Karpas-422 (cell line): ENCODE results near the gene SLC1A3. TPM values are rescaled to one million over a fixed set of nuclear protein-coding genes. Genes with fewer than 3 reads are reported as not detected.
A peak's percentile ranks its signal among the peaks of the same experiment; 100 is the strongest.

ENCODE experiments used
- DNase-seq: peaks from one replicate; pipeline ENCODE4 v3.0.0-alpha.2; 2015
- H2AFZ ChIP-seq: fragments of 200-600 bp; sonication (generic); 2 replicates; pipeline ENCODE4 v1.6.1; 2014; ENCODE audit warnings: antibody characterized with exemption, low read length, mixed read lengths
- H3K27ac ChIP-seq: fragments of 200-600 bp; sonication (generic); 2 replicates; pipeline ENCODE4 v1.5.1; 2014; ENCODE audit warnings: mild to moderate bottlenecking, low read length, moderate library complexity
- H3K27me3 ChIP-seq: fragments of 200-600 bp; sonication (generic); 2 replicates; pipeline ENCODE4 v1.6.1; 2014; ENCODE audit warnings: low read length, mixed read lengths
- H3K36me3 ChIP-seq: fragments of 200-600 bp; sonication (generic); 2 replicates; pipeline ENCODE4 v1.6.1; 2014; ENCODE audit warnings: low read length, mixed read lengths; ENCODE audit not compliant: insufficient read depth
- H3K4me1 ChIP-seq: fragments of 200-600 bp; sonication (generic); 2 replicates; pipeline ENCODE4 v1.6.1; 2014; ENCODE audit warnings: mild to moderate bottlenecking, low read length, mixed read lengths
- H3K4me2 ChIP-seq: fragments of 200-600 bp; sonication (generic); 2 replicates; pipeline ENCODE4 v1.6.1; 2014; ENCODE audit warnings: low read length, low read depth, mild to moderate bottlenecking; ENCODE audit not compliant: poor library complexity, severe bottlenecking
- H3K4me3 ChIP-seq: fragments of 200-600 bp; sonication (generic); 2 replicates; pipeline ENCODE4 v1.5.1; 2014; ENCODE audit warnings: mild to moderate bottlenecking, antibody characterized with exemption, low read length, mixed read lengths
- H3K79me2 ChIP-seq: fragments of 200-600 bp; sonication (generic); 2 replicates; pipeline ENCODE4 v1.6.1; 2014; ENCODE audit warnings: mild to moderate bottlenecking, low read length, mixed read lengths
- H3K9ac ChIP-seq: fragments of 200-600 bp; sonication (generic); 2 replicates; pipeline ENCODE4 v1.6.0; 2014; ENCODE audit warnings: low read length
- H3K9me2 ChIP-seq: fragments of 200-600 bp; sonication (generic), shearing (Covaris generic); replicated peaks from 2 replicates; pipeline ENCODE4 v1.6.0; 2014; ENCODE audit warnings: mild to moderate bottlenecking, low read length, moderate library complexity; ENCODE audit not compliant: insufficient read depth
- H3K9me3 ChIP-seq: fragments of 300-700, 200-600 bp; sonication (generic); 2 replicates; pipeline ENCODE4 v1.6.1; 2014; ENCODE audit warnings: low read length, mixed read lengths
- H4K20me1 ChIP-seq: fragments of 200-600 bp; sonication (generic); 2 replicates; pipeline ENCODE4 v1.6.1; 2014; ENCODE audit warnings: mild to moderate bottlenecking, antibody characterized with exemption, low read length, low read depth; ENCODE audit not compliant: insufficient read depth
- total RNA-seq: library from RNA; depleted of rRNA; stranded (reverse); fragments of >200 nt; shearing (Covaris generic); gene quantifications from 2 replicates; pipeline ENCODE4 v1.2.3, GENCODE V29; 2014; ENCODE audit warnings: low replicate concordance

SLC1A3 gene
- total RNA-seq, 1 experiment from 2014 or later, result not detected

DNA sequence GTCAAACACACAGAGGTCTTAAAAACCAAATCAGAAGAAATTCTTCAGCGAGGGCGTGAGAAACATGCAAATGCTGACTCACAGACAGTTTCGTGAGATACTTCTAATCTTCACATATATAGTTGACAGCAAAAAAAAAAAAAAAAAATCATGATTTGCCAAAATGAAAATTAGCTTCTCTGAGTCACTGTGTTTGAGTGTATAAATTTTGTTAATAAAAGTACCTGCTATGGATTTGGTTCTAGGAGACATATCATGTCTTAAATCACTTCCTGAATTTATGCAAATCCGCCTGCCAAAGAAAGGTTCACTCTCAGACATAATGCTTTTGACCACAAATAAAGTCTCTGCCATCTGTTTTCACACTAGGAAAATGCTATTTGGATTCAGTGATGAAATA is 114.3 kb downstream of the SLC1A3 start:
- DNase-seq, result peak; percentile 75
- Histone ChIP-seq H3K9me3 (no peaks in the 10 kb centered on the region), H2AFZ (no peak overlapping the region), H3K79me2 (peaks cover 45% of the 10 kb centered on the region), H3K9me2 (no peaks in the 10 kb centered on the region), H3K4me1 (peaks cover 53% of the 10 kb centered on the region), H3K27me3 (no peaks in the 10 kb centered on the region), H3K4me2 (peak overlapping the region; percentile 43), H3K9ac (no peak overlapping the region), H3K4me3 (peak overlapping the region; percentile 32; the same call in 1 of the 2 replicates), H3K27ac (peak overlapping the region; percentile 46; the same call in 1 of the 2 replicates), H3K36me3 (0 out of 2 replicates have a peak, but pooled peaks cover 3% of the 10 kb centered on the region), H4K20me1 (peaks cover 2% of the 10 kb centered on the region; the same call in 1 of the 2 replicates)

GRCh38 chr5:36721664-36722235 is 115.3 kb downstream of the SLC1A3 start:
- Histone ChIP-seq H4K20me1 (peaks cover 2% of the 10 kb centered on the region; the same call in 1 of the 2 replicates), H3K27me3 (no peaks in the 10 kb centered on the region), H3K9me2 (no peaks in the 10 kb centered on the region), H2AFZ (no peak overlapping the region), H3K9ac (no peak overlapping the region), H3K4me2 (peak overlapping the region; percentile 43), H3K27ac (peak overlapping the region; percentile 46; the same call in 1 of the 2 replicates), H3K4me3 (no peak overlapping the region), H3K9me3 (no peaks in the 10 kb centered on the region), H3K4me1 (peaks cover 54% of the 10 kb centered on the region), H3K79me2 (peaks cover 38% of the 10 kb centered on the region), H3K36me3 (0 out of 2 replicates have a peak, but pooled peaks cover 3% of the 10 kb centered on the region)
- DNase-seq, result no peak

DNA sequence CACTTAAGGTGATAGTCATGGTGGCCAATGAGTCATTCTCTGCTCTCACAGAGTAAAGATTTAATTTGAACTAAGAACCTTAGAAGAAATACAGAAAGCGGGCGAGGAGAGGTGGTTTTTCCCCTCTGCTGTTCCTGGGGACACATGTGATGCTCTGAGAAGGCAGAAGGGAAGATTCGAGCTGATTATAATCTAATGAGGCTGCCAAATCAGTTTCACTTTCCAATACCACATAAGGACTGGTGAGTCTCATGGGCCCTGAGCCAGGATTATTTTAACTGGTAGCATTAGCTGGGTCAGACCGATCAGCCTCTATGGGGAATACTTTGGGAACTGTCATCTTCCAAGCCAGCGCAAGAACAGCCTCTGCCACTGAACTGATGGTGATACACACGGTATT is 116.5 kb downstream of the SLC1A3 start:
- DNase-seq, result no peak
- H3K4me1 ChIP-seq, result peaks cover 54% of the 10 kb centered on the region
- H3K9me2 ChIP-seq, result no peaks in the 10 kb centered on the region
- H3K27ac ChIP-seq, result no peak overlapping the region
- peaks cover 2% of the 10 kb centered on the region; the same call in 1 of the 2 replicates for H4K20me1 ChIP-seq
- 0 out of 2 replicates have a peak, but pooled peaks cover 3% of the 10 kb centered on the region for H3K36me3 ChIP-seq
- no peaks in the 10 kb centered on the region for H3K27me3 ChIP-seq
- H3K79me2 ChIP-seq, result peaks cover 32% of the 10 kb centered on the region
- H2AFZ ChIP-seq, result no peak overlapping the region
- no peaks in the 10 kb centered on the region for H3K9me3 ChIP-seq
- H3K4me3 ChIP-seq, result peak overlapping the region; percentile 67; the same call in 1 of the 2 replicates
- 0 out of 2 replicates have a peak overlapping the region, but pooled peaks have one; percentile 14 for H3K9ac ChIP-seq
- H3K4me2 ChIP-seq, result peak overlapping the region; percentile 85

GRCh38 chr5:36723912-36724311 is 117.5 kb downstream of the SLC1A3 start:
- Histone ChIP-seq H3K36me3 (0 out of 2 replicates have a peak, but pooled peaks cover 3% of the 10 kb centered on the region), H2AFZ (peak overlapping the region; percentile 80; the same call in 1 of the 2 replicates), H3K27ac (peak overlapping the region; percentile 82), H3K27me3 (no peaks in the 10 kb centered on the region), H3K4me1 (peaks cover 54% of the 10 kb centered on the region), H3K9me3 (no peaks in the 10 kb centered on the region), H3K9me2 (no peaks in the 10 kb centered on the region), H4K20me1 (peaks cover 2% of the 10 kb centered on the region; the same call in 1 of the 2 replicates), H3K79me2 (peaks cover 32% of the 10 kb centered on the region), H3K4me2 (peak overlapping the region; percentile 85), H3K4me3 (peak overlapping the region; percentile 67), H3K9ac (peak overlapping the region; percentile 70)
- no peak for DNase-seq

DNA sequence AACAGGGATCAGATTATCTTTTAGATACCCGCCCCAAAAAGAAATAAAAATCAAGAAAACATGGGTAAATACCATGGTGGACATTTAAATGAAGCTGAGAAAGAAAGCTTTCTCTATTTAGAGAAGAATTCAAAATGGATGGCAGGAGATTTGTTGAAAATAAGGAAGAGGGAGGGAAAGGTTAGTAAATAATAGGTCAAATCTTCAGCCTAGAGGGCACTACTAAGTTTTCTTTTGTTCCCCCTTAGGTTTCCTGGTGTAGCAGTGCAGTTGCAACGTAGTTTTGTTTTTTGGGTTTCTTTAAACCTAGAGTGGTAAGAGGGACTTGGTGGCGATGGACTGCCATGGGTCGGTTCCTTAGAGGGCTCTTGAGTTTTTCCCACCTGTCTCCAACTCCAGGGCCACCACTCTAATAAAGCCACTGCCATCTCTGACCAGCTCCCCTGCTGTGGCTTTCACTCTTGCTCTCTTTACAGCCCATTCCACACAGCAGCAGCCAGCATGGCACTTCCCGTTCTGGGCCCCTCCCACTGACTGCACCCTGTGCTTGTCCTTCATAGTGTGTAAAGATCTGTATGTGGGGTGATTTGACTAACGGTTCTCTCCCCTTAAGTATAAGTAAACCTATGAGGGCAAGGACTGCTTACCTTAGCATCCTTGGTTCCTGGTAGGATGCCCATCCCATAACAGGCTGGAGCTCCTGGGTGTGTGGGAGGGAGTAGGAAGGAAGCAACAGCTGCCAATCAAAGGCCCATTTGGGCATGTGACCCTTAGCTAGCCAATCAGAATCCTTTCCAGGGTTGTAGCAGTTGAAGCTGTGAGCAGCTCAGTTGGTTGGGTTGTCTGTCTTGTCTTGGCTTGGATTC is 118.3 kb downstream of the SLC1A3 start:
- H3K9me3 ChIP-seq, result no peaks in the 10 kb centered on the region
- H3K9ac ChIP-seq, result peak overlapping the region; percentile 70
- H3K27ac ChIP-seq, result peak overlapping the region; percentile 82
- peak overlapping the region; percentile 85 for H3K4me2 ChIP-seq
- peaks cover 27% of the 10 kb centered on the region for H3K79me2 ChIP-seq
- peaks cover 61% of the 10 kb centered on the region for H3K4me1 ChIP-seq
- DNase-seq, result peak; percentile 95
- no peaks in the 10 kb centered on the region for H3K9me2 ChIP-seq
- no peaks in the 10 kb centered on the region for H4K20me1 ChIP-seq
- 0 out of 2 replicates have a peak, but pooled peaks cover 3% of the 10 kb centered on the region for H3K36me3 ChIP-seq
- H3K27me3 ChIP-seq, result no peaks in the 10 kb centered on the region
- peak overlapping the region; percentile 80 for H2AFZ ChIP-seq
- peak overlapping the region; percentile 67 for H3K4me3 ChIP-seq

DNA sequence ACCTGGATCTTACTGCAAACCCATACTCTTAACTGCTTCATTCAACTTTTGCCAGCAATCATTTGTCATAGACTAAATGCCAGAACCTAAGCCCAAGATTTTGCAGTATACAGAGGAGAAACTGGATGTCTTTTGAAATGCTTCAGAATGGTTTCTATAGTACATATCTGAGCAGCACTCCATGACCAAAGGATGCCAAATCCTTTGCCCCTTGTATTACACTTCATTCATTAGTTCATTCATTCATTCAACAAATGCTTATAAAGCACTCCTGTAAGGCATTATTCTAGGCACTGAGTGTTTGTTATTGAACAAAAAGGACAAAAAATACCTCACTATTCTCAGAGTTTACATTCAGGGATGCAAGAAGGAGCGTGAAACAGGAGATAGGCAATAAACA is 119.9 kb downstream of the SLC1A3 start:
- DNase-seq, result no peak
- Histone ChIP-seq H3K4me1 (peaks cover 49% of the 10 kb centered on the region), H3K36me3 (0 out of 2 replicates have a peak, but pooled peaks cover 3% of the 10 kb centered on the region), H3K9me3 (no peaks in the 10 kb centered on the region), H3K9me2 (no peaks in the 10 kb centered on the region), H3K27ac (no peak overlapping the region), H3K27me3 (no peaks in the 10 kb centered on the region), H4K20me1 (no peaks in the 10 kb centered on the region), H3K79me2 (peaks cover 13% of the 10 kb centered on the region), H3K4me3 (no peak overlapping the region), H2AFZ (no peak overlapping the region), H3K4me2 (no peak overlapping the region), H3K9ac (no peak overlapping the region)

- Histone ChIP-seq H3K4me2 (no peak overlapping the region), H3K36me3 (0 out of 2 replicates have a peak, but pooled peaks cover 3% of the 10 kb centered on the region), H3K9me3 (no peaks in the 10 kb centered on the region), H3K4me1 (peaks cover 45% of the 10 kb centered on the region), H4K20me1 (no peaks in the 10 kb centered on the region), H3K27ac (no peak overlapping the region), H3K27me3 (no peaks in the 10 kb centered on the region), H2AFZ (no peak overlapping the region), H3K79me2 (peaks cover 11% of the 10 kb centered on the region), H3K9me2 (no peaks in the 10 kb centered on the region), H3K4me3 (no peak overlapping the region), H3K9ac (no peak overlapping the region)
- DNase-seq, result no peak
Observed at GRCh38 chr5:36726767-36727166, 120.4 kb downstream of the SLC1A3 start.
